Stimulated activated CD8-positive, alpha-beta memory T cell treated with anti-CD3 and anti-CD28 coated beads, Interleukin-7, amount 100 ng/mL, for 48 hours (primary cell): ENCODE results near the gene PPP6R2.

Experiments
- DNase-seq, 2 donors: peaks; one replicate each; pipeline ENCODE4 v3.0.0-alpha.2; 2020; ENCODE audit warnings: low read depth in 1 of 2; ENCODE audit errors: extremely low read depth in 1 of 2

The PPP6R2 gene

DNA sequence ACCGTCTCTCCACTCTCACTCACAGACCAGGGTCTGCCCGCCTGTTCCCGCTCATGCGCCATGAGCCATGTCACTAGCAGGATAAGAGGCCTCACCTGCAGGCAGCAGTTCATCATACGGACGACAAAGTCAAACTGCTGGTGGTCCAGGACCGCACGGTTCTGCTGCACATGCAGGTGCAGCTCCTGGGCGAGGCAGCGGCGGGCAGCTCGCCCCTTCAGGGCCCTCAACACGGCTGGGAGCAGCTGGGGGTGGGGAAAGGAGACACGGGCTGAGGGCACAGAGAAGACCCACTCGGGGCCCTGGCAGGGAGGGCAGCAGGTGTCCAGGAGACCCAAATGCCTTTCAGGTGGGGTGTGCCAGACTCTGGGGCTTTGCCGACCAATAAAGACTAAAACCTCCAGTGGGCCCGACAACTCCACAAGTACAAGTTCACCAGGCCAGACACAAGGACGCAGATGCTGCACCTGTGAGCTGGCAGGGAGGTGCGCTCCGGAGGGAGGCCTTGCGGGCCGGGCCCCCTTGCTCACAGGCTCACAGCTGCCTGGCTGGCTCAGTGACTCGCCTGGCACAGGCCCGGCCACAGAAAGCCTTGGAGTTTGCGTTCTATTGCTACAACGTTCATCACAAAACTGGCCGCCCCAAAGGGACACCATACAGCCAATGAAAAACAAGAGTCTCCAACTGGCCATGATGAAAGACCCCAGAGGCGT lies 120.2 kb downstream of the PPP6R2 start:
- DNase-seq = no peak

DNA sequence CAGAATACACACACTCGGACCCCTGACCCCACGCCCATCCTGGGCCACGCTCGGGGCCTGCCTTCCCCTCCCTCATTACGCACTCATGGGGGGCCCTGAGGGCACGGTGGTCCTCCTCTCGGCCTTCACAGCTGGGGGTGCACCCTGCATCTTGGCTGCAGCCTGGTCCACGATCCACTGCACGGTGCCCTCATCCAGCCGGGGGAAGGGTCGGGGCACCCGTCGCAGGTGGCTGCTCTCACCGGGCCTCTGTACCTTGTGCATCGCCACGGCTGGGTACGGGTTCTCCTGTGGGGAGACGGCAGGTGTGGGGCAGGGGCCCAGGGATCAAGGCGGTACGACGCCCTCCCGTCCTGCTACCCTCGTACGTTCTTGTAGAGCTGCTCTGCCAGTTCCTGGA lies 121.3 kb downstream of the PPP6R2 start:
- no peak for DNase-seq

DNA sequence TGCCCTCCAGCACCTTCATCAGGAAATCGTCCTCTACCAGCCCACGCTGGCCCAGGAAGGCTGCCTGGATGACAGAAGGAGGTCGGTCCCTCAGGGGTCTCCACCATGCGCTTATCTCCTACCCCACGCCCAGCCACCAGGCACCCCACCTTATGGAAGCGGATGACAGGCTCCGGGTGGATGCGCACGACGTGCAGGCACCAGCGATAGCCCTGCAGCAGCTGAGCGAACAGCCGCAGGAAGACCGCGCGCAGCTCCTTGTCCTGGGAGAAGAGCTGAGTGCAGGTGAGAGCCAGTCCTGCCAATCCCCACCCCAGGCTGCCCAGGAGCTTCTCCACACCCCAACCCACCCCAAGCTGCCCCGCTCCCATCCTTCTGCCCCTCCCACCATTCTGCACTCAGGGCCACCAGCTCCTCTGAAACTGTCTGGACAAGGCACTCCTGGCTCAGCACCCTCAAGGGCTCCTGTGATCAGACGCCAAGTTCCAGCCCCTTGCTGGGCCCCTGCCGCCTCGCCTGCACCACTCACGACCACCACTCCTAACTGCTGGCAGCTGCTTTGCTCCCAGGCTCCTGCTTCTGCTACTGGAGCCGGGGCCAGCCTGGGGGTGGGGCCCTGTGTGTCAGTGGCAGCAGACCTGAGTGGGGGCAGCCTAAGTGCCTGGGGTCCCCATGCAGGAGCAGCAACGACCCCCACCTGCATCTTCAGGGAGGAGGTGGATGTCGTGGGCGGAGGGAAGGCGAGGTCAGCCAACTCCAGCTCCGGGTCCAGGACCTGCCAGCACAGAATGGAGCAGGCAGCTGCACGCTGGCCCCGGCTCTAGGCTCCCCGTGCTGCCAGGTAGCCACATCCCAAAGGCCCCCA lies 122.2 kb downstream of the PPP6R2 start:
- no peak for DNase-seq

DNA sequence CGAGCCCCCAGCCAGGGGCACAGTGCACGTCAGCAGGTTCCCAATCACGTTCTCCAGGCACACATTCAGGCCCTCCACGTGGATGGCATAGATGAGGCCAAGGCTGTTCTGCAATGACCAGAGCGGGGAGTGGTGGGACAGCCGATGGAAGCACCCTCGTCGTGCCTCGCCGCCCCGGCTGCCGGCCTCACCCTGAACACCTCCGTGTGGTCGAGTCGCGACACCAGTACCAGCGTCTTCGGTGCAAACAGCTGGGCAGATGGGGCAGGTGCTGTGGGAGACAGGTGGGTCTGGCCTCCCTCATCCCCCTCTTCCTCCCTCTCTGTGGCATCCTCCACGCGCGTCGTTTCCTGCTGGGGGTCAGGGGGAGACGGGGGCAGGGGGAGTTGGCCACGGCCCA lies 124.2 kb downstream of the PPP6R2 start:
- DNase-seq = no peak

DNA sequence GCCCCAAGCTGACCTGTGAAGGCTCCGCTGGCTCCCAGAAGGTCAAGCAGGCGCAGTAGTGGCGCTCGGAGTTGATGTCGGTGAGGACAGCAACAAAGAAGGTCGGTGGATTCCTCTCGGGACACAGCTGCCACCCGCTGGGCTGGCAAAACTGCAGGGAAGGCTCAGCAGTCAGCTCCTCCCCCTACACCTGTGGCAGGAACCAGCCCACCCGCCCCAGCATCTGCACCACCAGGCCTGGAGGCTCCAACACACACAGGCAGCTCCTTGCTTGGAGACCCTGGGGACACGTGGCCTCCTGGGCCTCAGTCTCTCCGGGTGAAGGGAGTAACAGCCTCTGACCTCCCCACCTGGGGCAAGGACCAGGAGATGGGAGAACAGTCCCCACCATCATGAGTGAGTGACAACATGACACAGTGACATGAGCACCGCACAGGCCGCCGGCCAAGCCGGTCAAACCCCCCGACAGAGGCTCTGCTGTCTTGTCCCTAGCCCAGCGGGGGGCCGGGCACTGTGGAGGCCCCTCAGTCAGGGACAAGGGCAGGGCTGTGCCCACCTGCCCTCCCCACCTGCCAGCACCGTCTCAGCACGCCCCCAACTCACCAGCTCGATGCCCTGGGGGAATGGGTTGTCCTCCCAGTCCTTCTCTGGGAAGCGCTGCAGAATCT lies 124.8 kb downstream of the PPP6R2 start:
- no peak for DNase-seq

DNA sequence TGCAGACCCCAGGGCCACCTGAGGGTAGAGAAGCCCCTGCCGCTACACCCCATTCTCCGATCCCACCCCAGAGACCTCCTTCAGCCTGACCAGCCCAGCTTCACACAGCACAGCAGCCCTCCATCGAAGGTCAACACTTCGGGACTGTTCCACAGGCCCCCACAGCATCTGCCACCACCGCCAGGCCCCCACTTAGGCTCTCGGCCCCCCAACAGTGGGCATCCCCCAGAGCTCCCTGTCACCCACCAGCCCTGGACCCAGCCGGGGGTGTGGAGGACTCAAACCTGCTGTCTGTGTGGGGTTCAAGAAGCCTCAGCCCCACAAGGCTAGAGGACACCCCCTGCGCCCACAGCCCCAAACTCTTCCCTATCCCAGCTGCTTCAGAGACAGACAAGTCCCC lies 125.5 kb downstream of the PPP6R2 start:
- no peak for DNase-seq

DNA sequence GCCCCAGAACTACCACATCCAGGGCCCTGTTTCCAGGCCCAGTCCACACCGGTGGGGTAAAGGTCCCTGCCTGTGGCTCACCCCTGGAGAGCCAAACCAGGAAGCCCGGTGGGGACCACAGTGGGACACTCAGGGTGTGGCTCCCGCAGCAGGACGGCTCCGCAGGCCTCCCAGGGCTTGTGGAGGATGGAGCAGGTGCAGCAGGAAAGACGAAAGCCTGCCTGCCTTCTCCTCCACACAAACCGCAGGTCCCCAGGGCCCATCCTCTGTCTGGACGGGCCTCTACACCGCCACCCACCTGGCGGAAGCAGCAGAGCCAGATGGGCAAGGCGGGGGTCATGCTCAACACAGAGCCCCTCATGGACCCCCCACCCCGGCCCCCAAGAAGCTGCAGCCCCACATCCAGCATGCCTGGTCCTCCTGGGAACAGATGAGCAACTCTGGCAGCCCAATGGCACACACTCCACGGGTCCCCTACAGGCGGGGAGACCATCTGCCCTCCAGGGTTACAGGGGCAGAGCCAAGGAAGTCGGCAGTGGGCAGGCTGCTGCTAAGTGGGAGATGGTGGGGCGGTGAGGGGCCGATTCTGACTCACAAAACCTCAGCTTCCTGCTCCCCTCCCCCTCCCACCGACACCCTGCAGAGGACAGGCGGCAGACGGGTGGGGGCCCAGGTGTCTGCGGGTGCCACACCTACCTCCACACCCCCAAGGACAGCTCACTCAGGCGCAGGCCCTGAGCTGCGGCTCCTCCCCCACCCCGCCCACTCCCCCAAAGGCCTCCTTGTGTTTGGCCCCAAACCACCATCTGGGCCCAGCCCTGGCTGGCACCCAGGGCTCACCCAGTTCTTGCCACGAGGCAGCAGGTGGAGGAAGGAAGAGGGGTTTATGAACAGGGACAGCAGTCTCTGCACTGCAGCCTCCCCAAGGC lies 126.5 kb downstream of the PPP6R2 start:
- DNase-seq = peak; percentile 96 to 97

DNA sequence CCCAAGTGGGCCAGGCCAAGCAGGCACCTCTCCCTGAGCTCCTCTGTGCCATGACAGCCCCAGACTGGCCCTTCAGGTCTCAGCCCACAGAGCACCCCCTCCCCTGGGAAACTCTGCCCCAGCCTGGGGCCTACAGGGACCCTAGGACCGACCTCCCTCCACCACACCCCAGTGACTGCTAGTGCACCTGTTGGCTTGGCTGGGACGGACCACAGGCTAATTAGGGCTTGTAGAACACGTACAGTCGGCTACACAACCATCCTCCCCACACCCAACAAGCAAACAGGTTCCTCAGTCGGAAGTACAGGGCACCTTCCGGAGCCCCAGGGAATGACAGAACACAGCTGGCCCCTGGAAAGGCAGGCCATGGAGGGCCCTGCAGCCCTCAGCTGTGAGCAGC lies 127.4 kb downstream of the PPP6R2 start:
- no peak for DNase-seq

DNA sequence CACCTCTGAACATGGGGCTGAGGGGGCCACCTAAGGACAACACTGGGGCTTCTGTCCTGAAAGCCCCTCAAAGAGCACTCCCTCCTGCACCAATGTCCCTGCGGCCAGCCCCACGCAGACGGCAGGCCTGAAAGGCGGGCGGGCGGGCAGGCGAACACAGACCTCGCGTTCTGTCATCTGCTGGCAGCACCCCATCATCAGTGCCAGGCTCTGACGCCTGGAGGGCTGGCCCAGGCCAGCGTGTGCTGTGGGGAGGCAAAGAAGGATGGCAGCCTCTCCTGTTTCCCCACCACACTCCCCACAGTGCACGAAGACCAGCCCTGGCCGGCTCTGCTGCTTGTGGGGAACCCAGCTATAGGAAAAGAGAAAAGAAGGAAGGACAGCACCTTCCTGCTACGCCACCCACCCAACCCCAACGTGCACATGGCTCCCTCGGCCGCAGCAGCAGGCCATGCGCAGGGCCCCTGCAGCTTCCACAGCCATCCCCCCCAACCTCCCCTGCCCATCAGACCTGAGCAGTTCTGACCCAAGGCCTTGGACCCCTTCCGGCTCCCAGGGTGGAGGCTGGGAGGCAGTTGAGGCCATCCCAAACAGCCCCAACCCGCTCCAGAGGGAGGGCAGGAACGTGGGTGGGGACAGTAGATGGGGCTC lies 128.2 kb downstream of the PPP6R2 start:
- DNase-seq = no peak

DNA sequence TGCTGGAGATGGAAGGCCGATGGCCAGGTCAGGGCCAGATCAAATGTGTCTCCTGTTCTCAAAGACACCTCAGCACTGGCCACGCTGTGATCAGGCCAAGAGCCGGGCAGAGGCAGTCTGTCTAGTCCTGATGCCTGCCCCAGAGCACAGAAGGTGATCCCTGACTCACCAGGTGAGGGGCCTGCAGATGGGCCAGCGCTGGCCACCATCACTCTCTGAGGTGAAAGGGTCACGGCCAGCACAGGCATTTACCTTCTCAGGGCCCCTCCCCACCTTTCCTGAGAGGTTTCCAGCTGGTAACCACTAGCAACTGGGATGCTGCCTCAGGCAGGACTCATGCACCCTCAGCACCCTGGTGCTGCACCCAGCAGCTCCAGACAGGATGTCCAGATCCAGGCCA lies 128.8 kb downstream of the PPP6R2 start:
- no peak for DNase-seq

DNA sequence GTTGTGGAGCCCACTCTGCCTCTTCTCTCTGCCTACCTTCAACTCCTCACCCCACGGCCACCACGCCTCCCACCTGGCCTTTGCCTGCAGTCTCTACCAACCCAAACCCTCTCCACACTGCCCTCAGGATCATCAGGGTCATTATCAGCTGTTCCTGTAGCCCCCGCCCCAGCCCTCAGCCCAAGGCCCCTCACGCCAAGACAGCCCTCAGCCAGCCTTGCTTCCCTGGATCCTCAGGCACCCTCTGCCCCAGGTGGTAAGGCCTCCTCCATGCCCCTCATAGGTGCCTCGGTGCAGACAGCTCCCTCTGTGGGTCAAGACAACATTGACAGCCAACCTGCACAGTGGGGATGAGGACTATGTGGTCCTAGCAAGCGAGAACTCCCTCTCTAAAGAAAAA lies 130.0 kb downstream of the PPP6R2 start:
- DNase-seq = no peak

DNA sequence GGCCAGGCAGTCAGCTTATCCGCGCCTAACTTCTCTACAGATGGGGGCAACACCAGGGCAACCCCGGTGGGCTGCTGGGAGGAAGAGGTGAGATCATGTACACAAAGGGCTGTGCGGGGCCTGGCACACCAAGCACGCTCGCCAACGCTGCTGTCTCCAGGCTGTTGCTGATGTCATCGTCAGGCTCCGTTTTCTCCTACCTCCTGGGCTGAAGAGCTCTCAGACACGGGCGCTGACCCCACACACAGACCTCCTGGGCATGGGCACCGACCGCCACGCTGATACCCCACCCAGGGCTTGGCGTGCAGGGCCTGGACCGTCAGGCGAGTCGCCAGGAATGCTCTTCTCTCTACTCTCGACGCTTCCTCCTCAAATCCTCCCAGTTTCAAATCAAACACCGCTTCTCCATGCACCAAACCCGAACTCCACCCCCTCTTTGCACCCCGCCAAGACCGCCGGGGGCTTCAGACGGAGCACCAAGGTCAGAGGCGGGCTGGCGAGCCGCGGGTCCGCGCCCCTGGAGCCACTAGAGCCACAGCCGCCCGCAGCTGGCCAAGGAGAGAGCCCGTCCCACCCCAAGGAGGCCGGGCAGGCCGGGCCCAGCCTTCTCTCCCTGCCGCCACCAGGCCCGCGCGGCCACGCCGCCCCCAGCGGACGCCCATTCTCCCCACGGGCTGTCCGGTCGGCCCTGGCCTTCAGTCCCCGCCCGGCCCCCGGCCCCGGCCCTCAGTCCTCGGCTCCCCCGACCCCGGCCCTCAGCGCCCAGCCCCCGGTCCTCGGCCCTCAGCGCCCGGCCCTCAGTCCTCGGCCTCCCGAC lies 130.9 kb downstream of the PPP6R2 start:
- DNase-seq = peak in 1 of 2 donors; percentile 45

DNA sequence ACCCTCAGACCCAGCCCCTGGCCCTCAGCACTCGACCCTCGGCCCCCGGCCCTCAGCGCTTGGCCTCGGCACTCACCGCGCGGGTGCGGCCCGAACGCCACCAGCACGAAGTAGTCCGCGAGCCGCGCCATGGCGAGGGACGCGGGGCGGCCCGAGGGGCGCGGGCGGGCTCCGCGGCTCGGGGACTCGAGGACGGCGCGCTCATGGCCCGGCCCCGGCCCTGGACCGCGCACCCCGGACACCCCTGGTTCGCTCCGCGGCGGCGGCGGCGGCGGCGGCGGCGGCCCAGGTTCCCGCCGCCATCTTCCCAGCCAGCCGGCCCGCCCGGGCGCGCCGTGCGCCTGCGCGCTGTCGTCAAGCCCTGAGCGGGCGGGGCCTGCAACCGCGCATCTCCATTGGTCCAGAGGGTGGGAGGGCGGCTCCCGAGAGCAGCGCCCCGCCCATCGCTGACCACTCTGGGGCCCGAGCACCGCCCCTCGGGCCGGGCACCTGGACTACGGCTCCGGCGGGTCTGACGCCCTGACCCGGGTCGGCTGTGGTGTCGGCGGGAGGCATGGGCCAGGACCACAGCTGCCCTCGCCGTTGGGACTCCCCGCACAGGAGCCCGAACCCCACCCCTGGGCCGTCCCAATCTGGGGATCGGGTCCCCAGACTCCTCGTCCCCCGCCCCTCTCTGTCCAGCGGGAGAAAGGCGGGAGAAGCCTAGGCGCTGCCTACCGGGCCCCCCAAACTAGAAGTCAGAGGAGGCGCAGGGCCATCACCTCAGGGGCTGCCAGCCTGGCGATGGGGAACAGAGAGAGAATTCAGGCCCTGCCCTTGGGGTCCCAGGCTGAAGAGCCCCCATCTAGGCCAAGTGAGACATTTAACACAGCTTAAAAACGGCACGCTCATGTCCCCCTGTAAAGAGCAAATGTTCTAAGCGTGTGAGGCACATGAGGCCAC lies 131.9 kb downstream of the PPP6R2 start, which contains the start of gene SBF1:
TSS of gene SBF1 (minus strand) at position 326 of the 942 bp plus-strand sequence. CDS start at position 131, 195 bp downstream.
- DNase-seq = peak; percentile 79 to 84

DNA sequence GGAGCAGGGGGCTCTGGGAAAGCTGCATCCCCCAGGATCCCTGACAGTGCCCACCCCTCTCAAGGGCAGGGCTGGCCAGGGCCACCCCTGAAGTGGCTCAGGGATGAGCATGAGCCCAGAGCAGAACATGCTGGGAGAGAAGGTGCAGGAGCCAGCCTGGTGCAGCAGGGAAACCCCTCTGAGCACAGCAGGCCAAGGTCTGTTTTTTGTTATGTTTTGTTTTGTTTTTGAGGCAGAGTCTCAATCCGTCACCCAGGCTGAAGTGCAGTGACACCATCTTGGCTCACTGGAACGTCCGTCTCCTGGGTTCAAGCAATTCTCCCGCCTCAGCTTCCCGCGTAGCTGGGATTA lies 132.5 kb downstream of the PPP6R2 start:
- no peak for DNase-seq

DNA sequence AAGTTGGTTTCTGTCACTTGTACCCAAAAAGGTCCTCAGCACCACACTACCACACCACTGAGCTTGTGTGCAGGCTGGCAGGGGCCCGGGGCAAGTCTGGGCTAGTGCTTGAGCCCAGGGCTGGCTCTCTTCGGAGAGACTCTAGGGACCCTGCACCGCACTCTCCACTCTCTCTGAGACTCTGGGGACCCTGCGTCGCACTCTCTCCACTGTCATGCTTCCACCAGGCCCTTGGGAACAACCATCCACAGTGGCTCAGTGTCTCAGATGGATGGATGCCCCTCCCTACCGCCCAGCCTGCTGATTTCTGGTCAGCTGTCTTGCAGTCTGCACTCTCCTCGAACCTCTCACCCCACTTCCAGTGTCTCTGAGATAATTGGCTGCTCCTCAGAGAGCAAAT lies 133.7 kb downstream of the PPP6R2 start:
- DNase-seq = no peak

DNA sequence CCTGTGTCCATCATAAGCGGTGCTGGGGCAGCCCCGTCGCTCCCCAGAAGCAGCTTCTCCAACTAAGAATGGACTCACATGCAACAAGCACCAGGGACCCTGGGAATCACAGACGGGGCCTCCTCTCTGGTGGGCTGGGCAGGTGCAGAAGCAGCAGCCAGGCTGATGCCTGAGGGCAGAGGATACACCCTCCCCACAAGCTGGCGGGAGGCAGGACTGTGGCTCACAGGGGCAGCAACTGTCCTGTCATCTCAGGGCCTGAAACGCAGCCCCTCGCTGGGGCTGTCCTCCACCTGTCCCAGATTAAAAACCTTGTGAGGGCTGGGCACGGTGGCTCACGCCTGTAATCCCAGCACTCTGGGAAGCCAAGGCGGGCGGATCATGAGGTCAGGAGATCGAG lies 134.8 kb downstream of the PPP6R2 start:
- no peak for DNase-seq

DNA sequence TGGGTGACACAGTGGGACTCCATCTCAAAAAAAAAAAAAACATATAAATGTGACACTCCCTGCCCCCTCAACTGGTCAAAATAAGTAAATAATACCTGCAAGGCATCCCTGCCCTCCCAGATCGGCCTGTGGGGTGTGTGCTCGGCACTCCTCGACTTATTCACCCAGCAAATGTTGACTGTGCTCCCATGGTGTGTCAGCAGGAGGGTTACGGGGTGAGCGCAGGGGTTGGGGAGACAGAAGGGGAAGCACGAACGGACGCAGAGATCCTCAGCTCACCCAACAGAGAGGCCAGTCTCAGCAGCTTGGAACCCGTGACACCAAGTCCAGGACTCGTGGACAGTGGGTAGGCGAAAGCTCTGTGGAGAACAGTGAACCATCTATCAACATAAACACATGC lies 136.6 kb downstream of the PPP6R2 start:
- no peak for DNase-seq

DNA sequence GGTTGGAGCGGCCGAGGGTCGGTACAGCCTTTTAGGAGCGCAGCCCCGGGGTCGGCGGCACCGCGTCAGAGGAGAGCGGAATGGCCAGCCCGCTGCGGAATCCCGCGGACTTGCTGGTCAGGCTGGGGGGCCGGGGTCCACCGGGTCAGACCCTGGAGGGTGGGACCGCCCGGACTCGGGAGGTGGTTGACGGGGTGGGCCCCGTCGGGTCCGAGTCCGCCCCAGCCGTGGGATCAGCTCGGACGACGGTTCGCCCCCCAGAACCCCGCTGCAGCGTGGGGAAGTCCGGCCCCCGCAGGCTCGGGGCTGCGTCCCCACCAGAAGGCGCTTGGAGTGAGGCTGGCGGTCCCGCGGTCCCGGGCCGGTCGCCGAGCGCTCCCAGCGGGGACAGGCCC lies 137.9 kb downstream of the PPP6R2 start:
- no peak for DNase-seq
